ENCODE data around the gene BABAM2.

The BABAM2 gene

GRCh38 chr2:28034696-28035095 lies 144.2 kb downstream of the BABAM2 start:
- H3K4me3 ChIP-seq (ENCODE audit: low read depth in 1 of 2, low read length in 2 of 2) = no peak overlapping the region
- no peaks in the 10 kb centered on the region for H3K36me3 ChIP-seq (ENCODE audit: control insufficient read depth in 1 of 2, insufficient read depth in 2 of 2, low read length in 2 of 2)
- no peaks in the 10 kb centered on the region for H3K27me3 ChIP-seq (ENCODE audit: low read depth, low read length)
- H3K4me1 ChIP-seq (ENCODE audit: control insufficient read depth in 1 of 2, insufficient read depth in 2 of 2, low read length in 2 of 2) = peaks cover 0 to 6% of the 10 kb centered on the region in 2 donors
- H3K9me3 ChIP-seq (ENCODE audit: control insufficient read depth in 1 of 2, low read length in 2 of 2) = no peaks in the 10 kb centered on the region
- no peak overlapping the region for H3K27ac ChIP-seq (ENCODE audit: low read length)

- Histone ChIP-seq H3K27me3 (ENCODE audit: low read depth, low read length) (no peaks in the 10 kb centered on the region), H3K27ac (ENCODE audit: low read length) (no peak overlapping the region), H3K36me3 (ENCODE audit: control insufficient read depth in 1 of 2, insufficient read depth in 2 of 2, low read length in 2 of 2) (no peaks in the 10 kb centered on the region), H3K9me3 (ENCODE audit: control insufficient read depth in 1 of 2, low read length in 2 of 2) (no peaks in the 10 kb centered on the region), H3K4me3 (ENCODE audit: low read depth in 1 of 2, low read length in 2 of 2) (no peak overlapping the region), H3K4me1 (ENCODE audit: control insufficient read depth in 1 of 2, insufficient read depth in 2 of 2, low read length in 2 of 2) (peaks cover 0 to 6% of the 10 kb centered on the region in 2 donors)
Measured at GRCh38 chr2:28035163-28035690, 144.7 kb downstream of the BABAM2 start.

DNA sequence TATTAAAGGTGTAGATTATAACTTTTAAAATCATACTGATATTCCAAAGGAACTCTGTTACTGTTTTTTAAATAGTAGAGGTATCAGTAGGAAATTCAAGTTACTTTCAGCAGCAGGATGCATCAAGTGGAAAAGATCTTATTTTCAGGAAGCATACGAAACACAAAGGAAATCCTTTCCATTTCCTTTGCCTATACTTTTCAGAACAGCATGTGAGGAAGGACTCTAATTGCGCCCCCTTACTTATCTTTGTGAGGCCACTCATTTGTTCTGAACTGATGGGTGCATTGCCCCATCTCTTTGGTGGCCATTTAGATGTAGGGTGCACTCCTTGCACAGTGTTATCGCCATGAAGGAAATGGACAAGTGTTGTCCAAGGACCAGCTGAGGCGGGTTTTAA lies 145.3 kb downstream of the BABAM2 start:
- Histone ChIP-seq H3K9me3 (ENCODE audit: control insufficient read depth in 1 of 2, low read length in 2 of 2) (no peaks in the 10 kb centered on the region), H3K36me3 (ENCODE audit: control insufficient read depth in 1 of 2, insufficient read depth in 2 of 2, low read length in 2 of 2) (no peaks in the 10 kb centered on the region), H3K27ac (ENCODE audit: low read length) (no peak overlapping the region), H3K4me3 (ENCODE audit: low read depth in 1 of 2, low read length in 2 of 2) (no peak overlapping the region), H3K27me3 (ENCODE audit: low read depth, low read length) (no peaks in the 10 kb centered on the region), H3K4me1 (ENCODE audit: control insufficient read depth in 1 of 2, insufficient read depth in 2 of 2, low read length in 2 of 2) (peaks cover 0 to 2% of the 10 kb centered on the region in 2 donors)

DNA sequence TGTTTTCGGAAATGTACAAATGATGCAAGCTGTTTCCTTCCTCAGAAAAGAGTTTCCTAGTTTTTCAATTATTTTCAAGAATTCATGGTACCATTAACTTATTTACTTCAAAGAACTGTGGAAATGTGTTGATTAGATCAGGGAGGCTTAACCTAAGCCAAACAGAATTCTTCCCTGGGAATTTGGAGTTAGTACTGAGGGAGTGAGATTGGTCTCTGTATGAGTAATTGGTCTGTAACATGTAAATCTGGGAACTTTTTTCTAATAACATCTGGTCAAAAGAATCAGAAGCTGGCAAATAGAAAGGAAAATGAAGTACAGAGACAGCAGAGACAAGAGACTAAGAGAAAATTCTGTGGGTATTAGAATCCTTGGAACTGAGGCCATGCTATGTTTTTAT lies 145.8 kb downstream of the BABAM2 start:
- Histone ChIP-seq H3K27ac (ENCODE audit: low read length) (no peak overlapping the region), H3K4me3 (ENCODE audit: low read depth in 1 of 2, low read length in 2 of 2) (no peak overlapping the region), H3K36me3 (ENCODE audit: control insufficient read depth in 1 of 2, insufficient read depth in 2 of 2, low read length in 2 of 2) (no peaks in the 10 kb centered on the region), H3K27me3 (ENCODE audit: low read depth, low read length) (no peaks in the 10 kb centered on the region), H3K9me3 (ENCODE audit: control insufficient read depth in 1 of 2, low read length in 2 of 2) (no peaks in the 10 kb centered on the region), H3K4me1 (ENCODE audit: control insufficient read depth in 1 of 2, insufficient read depth in 2 of 2, low read length in 2 of 2) (no peaks in the 10 kb centered on the region)

DNA sequence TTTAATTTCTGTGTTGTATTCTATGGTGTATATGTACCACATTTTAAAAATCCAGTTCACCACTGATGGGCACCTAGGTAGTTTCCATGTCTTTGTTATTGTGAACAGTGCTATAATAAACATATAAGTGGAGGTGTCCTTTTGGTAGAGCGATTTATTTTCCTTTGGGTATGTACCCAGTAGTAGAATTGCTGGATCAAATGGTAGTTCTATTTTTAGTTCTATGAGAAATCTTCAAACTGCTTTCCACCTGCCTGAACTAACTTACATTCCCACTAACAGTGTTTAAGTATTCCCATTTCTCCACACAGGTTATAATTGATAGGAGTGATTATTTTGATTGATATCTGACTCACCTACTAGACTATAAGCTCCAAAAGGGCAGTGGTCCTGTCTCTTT lies 148.2 kb downstream of the BABAM2 start:
- no peak overlapping the region for H3K4me3 ChIP-seq (ENCODE audit: low read depth in 1 of 2, low read length in 2 of 2)
- H3K9me3 ChIP-seq (ENCODE audit: control insufficient read depth in 1 of 2, low read length in 2 of 2) = no peaks in the 10 kb centered on the region
- H3K27ac ChIP-seq (ENCODE audit: low read length) = no peak overlapping the region
- H3K27me3 ChIP-seq (ENCODE audit: low read depth, low read length) = no peaks in the 10 kb centered on the region
- no peaks in the 10 kb centered on the region for H3K4me1 ChIP-seq (ENCODE audit: control insufficient read depth in 1 of 2, insufficient read depth in 2 of 2, low read length in 2 of 2)
- no peaks in the 10 kb centered on the region for H3K36me3 ChIP-seq (ENCODE audit: control insufficient read depth in 1 of 2, insufficient read depth in 2 of 2, low read length in 2 of 2)

GRCh38 chr2:28045676-28046351 lies 155.3 kb downstream of the BABAM2 start:
- Histone ChIP-seq H3K9me3 (ENCODE audit: control insufficient read depth in 1 of 2, low read length in 2 of 2) (no peaks in the 10 kb centered on the region), H3K27ac (ENCODE audit: low read length) (no peak overlapping the region), H3K4me1 (ENCODE audit: control insufficient read depth in 1 of 2, insufficient read depth in 2 of 2, low read length in 2 of 2) (no peaks in the 10 kb centered on the region), H3K4me3 (ENCODE audit: low read depth in 1 of 2, low read length in 2 of 2) (no peak overlapping the region), H3K36me3 (ENCODE audit: control insufficient read depth in 1 of 2, insufficient read depth in 2 of 2, low read length in 2 of 2) (no peaks in the 10 kb centered on the region), H3K27me3 (ENCODE audit: low read depth, low read length) (no peaks in the 10 kb centered on the region)

- H3K4me1 ChIP-seq (ENCODE audit: control insufficient read depth in 1 of 2, insufficient read depth in 2 of 2, low read length in 2 of 2) = no peaks in the 10 kb centered on the region
- H3K4me3 ChIP-seq (ENCODE audit: low read depth in 1 of 2, low read length in 2 of 2) = no peak overlapping the region
- no peaks in the 10 kb centered on the region for H3K9me3 ChIP-seq (ENCODE audit: control insufficient read depth in 1 of 2, low read length in 2 of 2)
- no peaks in the 10 kb centered on the region for H3K27me3 ChIP-seq (ENCODE audit: low read depth, low read length)
- H3K36me3 ChIP-seq (ENCODE audit: control insufficient read depth in 1 of 2, insufficient read depth in 2 of 2, low read length in 2 of 2) = no peaks in the 10 kb centered on the region
- no peak overlapping the region for H3K27ac ChIP-seq (ENCODE audit: low read length)
Measured at GRCh38 chr2:28046921-28047320, 156.4 kb downstream of the BABAM2 start.

- Histone ChIP-seq H3K27ac (ENCODE audit: low read length) (no peak overlapping the region), H3K4me3 (ENCODE audit: low read depth in 1 of 2, low read length in 2 of 2) (no peak overlapping the region), H3K4me1 (ENCODE audit: control insufficient read depth in 1 of 2, insufficient read depth in 2 of 2, low read length in 2 of 2) (no peaks in the 10 kb centered on the region), H3K9me3 (ENCODE audit: control insufficient read depth in 1 of 2, low read length in 2 of 2) (no peaks in the 10 kb centered on the region), H3K27me3 (ENCODE audit: low read depth, low read length) (no peaks in the 10 kb centered on the region), H3K36me3 (ENCODE audit: control insufficient read depth in 1 of 2, insufficient read depth in 2 of 2, low read length in 2 of 2) (no peaks in the 10 kb centered on the region)
Measured at GRCh38 chr2:28047681-28048080, 157.2 kb downstream of the BABAM2 start.

DNA sequence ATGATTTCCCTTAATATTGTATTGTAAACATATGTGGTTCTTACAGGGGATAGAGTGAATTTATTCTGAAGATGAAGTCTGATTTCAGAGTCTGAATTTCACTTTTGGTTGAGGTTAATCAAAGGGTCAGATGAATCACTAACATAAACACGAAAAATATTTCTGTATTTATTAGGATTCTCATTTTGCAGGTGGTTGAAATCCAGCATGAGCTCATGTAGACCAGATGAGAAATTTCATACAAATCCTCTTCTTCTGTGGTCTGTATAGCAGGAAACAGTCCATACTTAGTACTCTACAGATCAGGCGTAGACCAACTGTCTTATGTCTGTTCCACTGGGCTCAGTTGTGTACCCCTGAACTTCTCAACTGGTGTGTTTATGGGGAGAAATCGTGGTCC lies 157.8 kb downstream of the BABAM2 start:
- Histone ChIP-seq H3K36me3 (ENCODE audit: control insufficient read depth in 1 of 2, insufficient read depth in 2 of 2, low read length in 2 of 2) (no peaks in the 10 kb centered on the region), H3K27ac (ENCODE audit: low read length) (no peak overlapping the region), H3K4me1 (ENCODE audit: control insufficient read depth in 1 of 2, insufficient read depth in 2 of 2, low read length in 2 of 2) (no peaks in the 10 kb centered on the region), H3K27me3 (ENCODE audit: low read depth, low read length) (no peaks in the 10 kb centered on the region), H3K4me3 (ENCODE audit: low read depth in 1 of 2, low read length in 2 of 2) (no peak overlapping the region), H3K9me3 (ENCODE audit: control insufficient read depth in 1 of 2, low read length in 2 of 2) (no peaks in the 10 kb centered on the region)

DNA sequence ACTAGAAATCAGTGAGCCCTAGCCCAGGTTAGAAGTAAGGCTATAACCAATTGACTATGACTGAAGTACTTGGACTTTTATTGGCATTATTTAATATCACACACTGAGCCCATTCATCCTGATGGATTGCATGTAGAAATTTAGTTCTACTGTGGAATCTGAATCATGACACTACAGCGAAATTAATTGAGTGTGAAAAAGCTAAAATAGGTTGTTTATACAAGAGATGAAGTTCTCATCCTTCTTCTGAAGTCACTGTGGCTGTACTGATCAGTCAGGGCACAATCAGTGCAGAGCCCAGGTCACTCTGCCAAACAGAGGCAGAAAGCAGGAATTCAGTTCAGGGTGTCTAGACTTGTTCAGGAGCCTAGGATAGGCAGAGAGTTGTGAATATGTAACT lies 158.9 kb downstream of the BABAM2 start:
- Histone ChIP-seq H3K27ac (ENCODE audit: low read length) (no peak overlapping the region), H3K4me1 (ENCODE audit: control insufficient read depth in 1 of 2, insufficient read depth in 2 of 2, low read length in 2 of 2) (no peaks in the 10 kb centered on the region), H3K27me3 (ENCODE audit: low read depth, low read length) (no peaks in the 10 kb centered on the region), H3K4me3 (ENCODE audit: low read depth in 1 of 2, low read length in 2 of 2) (no peak overlapping the region), H3K36me3 (ENCODE audit: control insufficient read depth in 1 of 2, insufficient read depth in 2 of 2, low read length in 2 of 2) (no peaks in the 10 kb centered on the region), H3K9me3 (ENCODE audit: control insufficient read depth in 1 of 2, low read length in 2 of 2) (no peaks in the 10 kb centered on the region)

DNA sequence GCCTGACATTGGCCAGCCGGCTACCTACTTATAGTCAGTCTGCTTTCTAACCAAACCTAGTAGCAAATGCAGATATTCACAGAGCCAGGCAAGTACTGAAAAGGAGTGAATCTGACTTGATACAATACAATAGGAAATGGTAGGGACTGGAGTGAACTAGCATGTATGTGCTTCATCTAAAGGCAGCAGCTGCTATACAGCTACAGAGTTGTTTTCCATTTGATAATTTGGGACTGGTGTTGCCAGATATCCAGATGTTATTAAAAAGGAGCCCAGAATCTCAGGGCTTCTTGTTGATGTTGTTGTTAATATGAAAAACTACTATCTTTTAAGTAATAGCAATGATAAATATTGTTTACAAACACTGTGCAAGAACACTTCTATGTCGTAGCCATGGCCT lies 159.4 kb downstream of the BABAM2 start:
- H3K4me1 ChIP-seq (ENCODE audit: control insufficient read depth in 1 of 2, insufficient read depth in 2 of 2, low read length in 2 of 2) = no peaks in the 10 kb centered on the region
- H3K4me3 ChIP-seq (ENCODE audit: low read depth in 1 of 2, low read length in 2 of 2) = no peak overlapping the region
- H3K27me3 ChIP-seq (ENCODE audit: low read depth, low read length) = no peaks in the 10 kb centered on the region
- no peak overlapping the region for H3K27ac ChIP-seq (ENCODE audit: low read length)
- no peaks in the 10 kb centered on the region for H3K9me3 ChIP-seq (ENCODE audit: control insufficient read depth in 1 of 2, low read length in 2 of 2)
- H3K36me3 ChIP-seq (ENCODE audit: control insufficient read depth in 1 of 2, insufficient read depth in 2 of 2, low read length in 2 of 2) = no peaks in the 10 kb centered on the region

GRCh38 chr2:28052691-28053090 lies 162.2 kb downstream of the BABAM2 start:
- H3K9me3 ChIP-seq (ENCODE audit: control insufficient read depth in 1 of 2, low read length in 2 of 2) = no peaks in the 10 kb centered on the region
- no peaks in the 10 kb centered on the region for H3K36me3 ChIP-seq (ENCODE audit: control insufficient read depth in 1 of 2, insufficient read depth in 2 of 2, low read length in 2 of 2)
- H3K4me1 ChIP-seq (ENCODE audit: control insufficient read depth in 1 of 2, insufficient read depth in 2 of 2, low read length in 2 of 2) = no peaks in the 10 kb centered on the region
- H3K4me3 ChIP-seq (ENCODE audit: low read depth in 1 of 2, low read length in 2 of 2) = no peak overlapping the region
- H3K27ac ChIP-seq (ENCODE audit: low read length) = no peak overlapping the region
- no peaks in the 10 kb centered on the region for H3K27me3 ChIP-seq (ENCODE audit: low read depth, low read length)

Measured in muscle layer of duodenum (tissue), 2 donors.